Osteocyte (in vitro differentiated cells): Measurements from ENCODE around the gene UTS2B. TPM values are rescaled to one million over a fixed set of nuclear protein-coding genes. Genes with fewer than 3 reads are reported as not detected.

Source experiments
- DNase-seq: peaks from one replicate; pipeline ENCODE4 v3.0.0; 2021; ENCODE audit warnings: mixed read lengths; ENCODE audit not compliant: unreplicated experiment; ENCODE audit errors: extremely low spot score
- H3K27ac Mint-ChIP-seq: one replicate; pipeline ENCODE4 v1.8.0; 2021; ENCODE audit warnings: mild to moderate bottlenecking, mixed read lengths; ENCODE audit not compliant: unreplicated experiment
- H3K27me3 Mint-ChIP-seq: one replicate; pipeline ENCODE4 v1.8.0; 2021; ENCODE audit warnings: mixed read lengths; ENCODE audit not compliant: unreplicated experiment
- H3K36me3 Mint-ChIP-seq: one replicate; pipeline ENCODE4 v1.8.0; 2021; ENCODE audit warnings: mixed read lengths; ENCODE audit not compliant: unreplicated experiment
- H3K4me1 Mint-ChIP-seq: one replicate; pipeline ENCODE4 v1.8.0; 2021; ENCODE audit warnings: mixed read lengths; ENCODE audit not compliant: unreplicated experiment
- H3K4me3 Mint-ChIP-seq: one replicate; pipeline ENCODE4 v1.8.0; 2021; ENCODE audit warnings: mild to moderate bottlenecking, moderate library complexity, mixed read lengths; ENCODE audit not compliant: unreplicated experiment
- H3K9me3 Mint-ChIP-seq: one replicate; pipeline ENCODE4 v1.8.0; 2021; ENCODE audit warnings: mixed read lengths; ENCODE audit not compliant: unreplicated experiment
- total RNA-seq: library from RNA; stranded (reverse); gene quantifications from 2 replicates; pipeline ENCODE4 v1.2.1, GENCODE V29; 2021
- TF ChIP-seq, protein P1 (sequence below): fragments of 200-600 bp; sonication (generic); IDR thresholded peaks from 2 replicates; pipeline ENCODE4 v1.5.0; 2021; ENCODE audit warnings: antibody characterized with exemption, mild to moderate bottlenecking, moderate library complexity

Gene UTS2B
- total RNA-seq, 1 donor from 2014 or later = 0.75 TPM

DNA sequence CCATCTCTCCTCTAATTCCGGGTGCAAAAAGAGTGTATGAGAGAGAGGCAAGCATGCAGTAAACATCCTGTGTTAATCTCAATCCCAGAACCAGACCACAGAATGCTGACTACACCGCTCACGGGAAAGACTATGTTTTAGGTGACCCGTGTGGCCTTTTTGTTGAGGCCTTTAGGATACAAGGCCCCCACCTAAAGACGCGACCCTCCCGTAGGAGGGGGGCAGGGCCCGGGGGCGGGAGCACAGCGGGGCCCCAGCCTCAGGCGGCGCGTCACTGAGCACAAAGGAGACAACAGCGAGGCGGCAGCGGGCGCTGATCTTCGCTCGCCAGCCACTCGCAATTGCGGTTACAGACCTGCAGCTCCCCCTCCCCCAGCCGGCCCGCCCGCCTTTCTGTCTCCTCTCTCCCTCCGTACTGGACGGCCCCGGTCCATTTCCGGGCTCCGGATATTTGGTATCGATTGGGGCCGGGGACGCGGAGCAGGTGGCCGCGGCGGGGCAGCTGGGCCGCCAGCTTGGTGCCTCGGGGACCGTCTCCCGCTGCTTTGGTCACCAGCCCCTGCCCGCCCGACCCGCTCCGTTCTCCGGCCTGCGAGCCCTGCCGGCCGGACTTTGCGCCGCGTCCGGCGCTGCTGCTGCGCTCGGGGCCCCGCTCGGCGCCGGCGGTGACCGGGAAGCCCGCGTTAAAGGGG lies 1.2 kb downstream of the UTS2B start, which contains the start of gene CCDC50:
Gene CCDC50, plus strand, starts transcription at position 433 of the 692 bp plus-strand sequence. CDS start 281 bp downstream, outside the sequence.
- TF ChIP-seq, protein P1, sequence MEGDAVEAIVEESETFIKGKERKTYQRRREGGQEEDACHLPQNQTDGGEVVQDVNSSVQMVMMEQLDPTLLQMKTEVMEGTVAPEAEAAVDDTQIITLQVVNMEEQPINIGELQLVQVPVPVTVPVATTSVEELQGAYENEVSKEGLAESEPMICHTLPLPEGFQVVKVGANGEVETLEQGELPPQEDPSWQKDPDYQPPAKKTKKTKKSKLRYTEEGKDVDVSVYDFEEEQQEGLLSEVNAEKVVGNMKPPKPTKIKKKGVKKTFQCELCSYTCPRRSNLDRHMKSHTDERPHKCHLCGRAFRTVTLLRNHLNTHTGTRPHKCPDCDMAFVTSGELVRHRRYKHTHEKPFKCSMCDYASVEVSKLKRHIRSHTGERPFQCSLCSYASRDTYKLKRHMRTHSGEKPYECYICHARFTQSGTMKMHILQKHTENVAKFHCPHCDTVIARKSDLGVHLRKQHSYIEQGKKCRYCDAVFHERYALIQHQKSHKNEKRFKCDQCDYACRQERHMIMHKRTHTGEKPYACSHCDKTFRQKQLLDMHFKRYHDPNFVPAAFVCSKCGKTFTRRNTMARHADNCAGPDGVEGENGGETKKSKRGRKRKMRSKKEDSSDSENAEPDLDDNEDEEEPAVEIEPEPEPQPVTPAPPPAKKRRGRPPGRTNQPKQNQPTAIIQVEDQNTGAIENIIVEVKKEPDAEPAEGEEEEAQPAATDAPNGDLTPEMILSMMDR = no peak
- H3K27ac Mint-ChIP-seq = peak within 1 kb of the TSS; percentile 98
- peak within 1 kb of the TSS; percentile 84 for H3K4me3 Mint-ChIP-seq
- peaks cover 44% of the 10 kb centered on the region for H3K4me1 Mint-ChIP-seq
- H3K9me3 Mint-ChIP-seq = no peaks in the 10 kb centered on the region
- H3K27me3 Mint-ChIP-seq = no peaks in the 10 kb centered on the region
- DNase-seq = peak; percentile 91
- H3K36me3 Mint-ChIP-seq = no peaks in the 10 kb centered on the region

DNA sequence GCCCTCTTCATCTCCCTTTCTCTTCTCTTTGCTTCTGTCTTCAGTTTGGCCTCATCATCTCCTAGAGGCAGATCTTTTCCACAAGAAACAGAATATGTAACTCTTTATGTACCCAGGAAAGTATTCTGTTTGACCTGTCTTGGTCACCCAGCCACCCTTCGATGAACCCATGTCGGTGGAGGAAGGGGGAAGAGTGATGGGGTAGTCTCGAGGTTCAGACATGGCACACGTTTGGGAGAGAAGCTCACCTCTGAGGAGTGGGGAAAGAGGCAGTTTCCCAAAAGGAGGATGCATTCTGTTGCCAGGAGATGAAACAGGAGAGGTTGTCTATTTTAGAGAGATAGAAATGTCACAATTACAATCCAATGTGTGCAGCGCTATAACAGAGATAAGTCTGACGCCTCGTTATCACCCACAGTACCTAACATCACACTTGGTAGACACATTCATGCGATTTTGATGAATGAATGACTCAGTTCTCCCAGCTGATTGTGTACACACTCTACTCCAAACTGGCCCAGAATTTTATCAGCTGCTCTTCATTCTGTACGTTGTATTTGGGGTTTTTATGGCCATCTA lies 1.9 kb downstream of the UTS2B start:
- H3K27me3 Mint-ChIP-seq = no peaks in the 10 kb centered on the region
- DNase-seq = no peak
- peak overlapping the region; percentile 84 for H3K4me3 Mint-ChIP-seq
- no peaks in the 10 kb centered on the region for H3K36me3 Mint-ChIP-seq
- TF ChIP-seq, protein P1 = no peak
- H3K27ac Mint-ChIP-seq = peak overlapping the region; percentile 77
- peaks cover 39% of the 10 kb centered on the region for H3K4me1 Mint-ChIP-seq
- no peaks in the 10 kb centered on the region for H3K9me3 Mint-ChIP-seq

DNA sequence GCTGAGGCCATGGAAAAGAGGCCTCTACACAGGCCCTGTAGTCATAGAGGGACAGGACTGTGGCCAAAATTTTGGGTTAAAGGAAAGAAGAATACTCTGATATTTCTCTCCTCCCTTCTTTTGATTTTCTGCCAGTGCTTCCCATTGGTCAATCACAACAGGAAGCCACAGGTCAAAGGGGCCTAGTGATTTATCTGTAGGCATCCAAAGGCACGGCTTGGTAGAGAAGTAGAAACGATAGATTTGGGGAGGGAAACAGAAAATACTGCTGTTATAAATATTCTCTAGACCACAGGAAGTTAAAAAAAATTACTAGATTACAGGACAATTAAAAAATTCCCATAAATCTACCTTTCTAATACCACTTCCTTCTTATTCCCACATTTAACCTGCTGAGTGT lies 2.8 kb downstream of the UTS2B start:
- H3K36me3 Mint-ChIP-seq = no peaks in the 10 kb centered on the region
- H3K9me3 Mint-ChIP-seq = no peaks in the 10 kb centered on the region
- H3K4me1 Mint-ChIP-seq = peaks cover 31% of the 10 kb centered on the region
- no peak overlapping the region for H3K4me3 Mint-ChIP-seq
- no peak overlapping the region for H3K27ac Mint-ChIP-seq
- TF ChIP-seq, protein P1 = no peak
- no peak for DNase-seq
- no peaks in the 10 kb centered on the region for H3K27me3 Mint-ChIP-seq

DNA sequence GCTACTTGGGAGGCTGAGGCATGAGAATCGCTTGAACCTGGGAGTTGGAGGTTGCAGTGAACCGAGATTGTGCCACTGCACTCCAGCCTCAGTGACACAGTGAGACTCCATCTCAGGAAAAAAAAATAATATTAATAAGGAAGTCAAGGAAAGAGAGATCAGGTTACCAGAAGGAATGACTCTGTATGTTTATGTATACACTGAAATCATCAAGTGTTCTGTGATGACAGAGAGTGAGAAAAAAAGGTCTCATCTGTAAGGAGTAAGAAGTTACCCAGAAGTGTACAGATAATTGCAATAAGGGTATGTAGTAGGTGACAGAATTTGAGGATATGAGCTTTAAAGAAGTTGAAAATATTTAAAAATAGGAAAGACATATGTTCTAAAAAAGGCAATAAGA lies 5.4 kb downstream of the UTS2B start:
- Mint-ChIP-seq H3K27me3 (no peaks in the 10 kb centered on the region), H3K9me3 (no peaks in the 10 kb centered on the region), H3K4me3 (no peak overlapping the region), H3K4me1 (peaks cover 11% of the 10 kb centered on the region), H3K27ac (no peak overlapping the region), H3K36me3 (no peaks in the 10 kb centered on the region)
- no peak for DNase-seq
- TF ChIP-seq, protein P1 = no peak

DNA sequence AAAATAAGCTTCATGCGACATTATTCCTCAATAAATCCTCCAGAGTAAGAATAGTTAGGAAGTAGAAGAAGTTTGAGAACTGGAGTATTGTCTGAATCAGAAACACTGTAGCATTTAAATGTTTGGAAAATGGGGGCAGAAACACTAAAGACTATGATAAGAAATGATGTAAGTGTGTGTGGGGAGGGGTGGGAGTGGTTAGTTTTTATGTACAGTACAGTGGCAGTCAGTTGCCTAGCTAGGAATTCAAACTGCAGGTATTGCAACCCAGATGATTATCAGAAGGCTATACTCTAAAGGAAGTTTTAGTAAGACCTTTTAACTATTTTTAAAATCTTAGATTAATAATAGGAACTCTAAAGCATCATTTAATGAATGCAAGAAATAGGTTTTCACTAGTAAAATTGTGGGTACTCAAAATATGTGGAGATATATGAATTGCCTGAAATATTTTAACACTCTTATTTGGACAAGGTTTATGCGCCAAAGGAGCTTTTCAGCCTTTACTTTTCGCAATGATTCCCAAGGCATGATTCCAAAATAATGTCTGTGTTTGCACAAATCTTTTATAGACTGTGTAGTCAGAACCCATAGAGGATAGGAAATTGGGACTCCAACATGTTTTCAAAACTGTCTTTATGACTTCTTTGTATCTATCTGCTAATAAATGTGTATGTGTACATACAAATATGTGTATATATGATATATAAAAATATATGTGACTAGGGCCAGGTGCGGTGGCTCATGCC lies 9.1 kb downstream of the UTS2B start:
- DNase-seq = no peak
- no peak overlapping the region for H3K4me3 Mint-ChIP-seq
- no peaks in the 10 kb centered on the region for H3K27me3 Mint-ChIP-seq
- no peak overlapping the region for H3K27ac Mint-ChIP-seq
- TF ChIP-seq, protein P1 = no peak
- H3K9me3 Mint-ChIP-seq = no peaks in the 10 kb centered on the region
- no peaks in the 10 kb centered on the region for H3K36me3 Mint-ChIP-seq
- peaks cover 2% of the 10 kb centered on the region for H3K4me1 Mint-ChIP-seq
